C4-2B (cell line): Measurements from ENCODE around the gene TPGS1.

Source experiments
- ZFX ChIP-seq: fragments of 450-650 bp; IDR thresholded peaks from 2 replicates; pipeline ENCODE4 v1.6.1; 2017
- TF ChIP-seq, protein P1 (sequence below): fragments of 450-650 bp; conservative IDR thresholded peaks from 2 replicates; pipeline ENCODE4 v1.5.1; 2017; ENCODE audit warnings: mild to moderate bottlenecking

DNA sequence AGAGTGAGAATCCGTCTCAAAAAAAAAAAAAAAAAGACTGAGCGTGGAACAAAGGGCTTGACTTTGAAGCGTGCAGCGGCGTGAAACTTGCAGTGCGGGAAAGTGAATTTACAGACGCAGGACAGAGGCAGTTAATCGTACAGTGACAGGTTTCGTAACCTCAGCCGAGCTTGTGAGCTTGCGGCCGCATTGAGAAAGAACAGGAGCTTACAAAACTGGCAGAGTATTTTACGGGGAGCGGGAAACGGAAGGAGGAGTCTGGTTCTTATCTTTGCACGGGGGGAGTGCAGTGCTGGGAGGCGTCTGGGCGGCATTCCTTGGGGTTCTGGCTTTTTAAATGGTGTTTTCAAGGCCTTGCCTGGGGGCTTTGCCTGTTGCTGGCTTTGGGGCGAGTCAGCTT is 59.1 kb downstream of the TPGS1 start:
- TF ChIP-seq, protein P1, sequence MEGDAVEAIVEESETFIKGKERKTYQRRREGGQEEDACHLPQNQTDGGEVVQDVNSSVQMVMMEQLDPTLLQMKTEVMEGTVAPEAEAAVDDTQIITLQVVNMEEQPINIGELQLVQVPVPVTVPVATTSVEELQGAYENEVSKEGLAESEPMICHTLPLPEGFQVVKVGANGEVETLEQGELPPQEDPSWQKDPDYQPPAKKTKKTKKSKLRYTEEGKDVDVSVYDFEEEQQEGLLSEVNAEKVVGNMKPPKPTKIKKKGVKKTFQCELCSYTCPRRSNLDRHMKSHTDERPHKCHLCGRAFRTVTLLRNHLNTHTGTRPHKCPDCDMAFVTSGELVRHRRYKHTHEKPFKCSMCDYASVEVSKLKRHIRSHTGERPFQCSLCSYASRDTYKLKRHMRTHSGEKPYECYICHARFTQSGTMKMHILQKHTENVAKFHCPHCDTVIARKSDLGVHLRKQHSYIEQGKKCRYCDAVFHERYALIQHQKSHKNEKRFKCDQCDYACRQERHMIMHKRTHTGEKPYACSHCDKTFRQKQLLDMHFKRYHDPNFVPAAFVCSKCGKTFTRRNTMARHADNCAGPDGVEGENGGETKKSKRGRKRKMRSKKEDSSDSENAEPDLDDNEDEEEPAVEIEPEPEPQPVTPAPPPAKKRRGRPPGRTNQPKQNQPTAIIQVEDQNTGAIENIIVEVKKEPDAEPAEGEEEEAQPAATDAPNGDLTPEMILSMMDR: no peak
- no peak for TF ChIP-seq ZFX
